ENCODE results near the gene UPF2. TPM values are rescaled to one million over a fixed set of nuclear protein-coding genes. Genes with fewer than 3 reads are reported as not detected.

UPF2 gene
- total RNA-seq, 1 donor from 2014 or later: 17.1 TPM

Other genes starting within 250 kb of the UPF2 start
- 12.7 and 17.1 TPM in 2 replicates for gene PROSER2, start 219.5 kb downstream of the UPF2 start, total RNA-seq
- 12.0 and 28.5 TPM in 2 replicates for gene DHTKD1, start 26.1 kb upstream of the UPF2 start, total RNA-seq
- gene SEC61A2, start 86.9 kb upstream of the UPF2 start, total RNA-seq: 6.0 and 9.0 TPM in 2 replicates
- gene NUDT5, start 153.1 kb upstream of the UPF2 start, total RNA-seq: 63.9 and 98.4 TPM in 2 replicates
- gene CDC123, start 153.4 kb upstream of the UPF2 start, total RNA-seq: 105 and 119 TPM in 2 replicates

Data from glomerular endothelial cell (primary cell).